Stomach (tissue), 9 donors: ENCODE results near the gene SEPTIN6. TPM values are rescaled to one million over a fixed set of nuclear protein-coding genes. Genes with fewer than 3 reads are reported as not detected.

ENCODE experiments used
- DNase-seq, 2 donors: peaks; one replicate each; pipeline versions ENCODE4 v3.0.0 to v3.0.0-alpha.2; 2013 to 2019
- H3K27ac ChIP-seq, 5 donors: fragments of 200-600 bp in 4 of 5; sonication (generic) in 4 of 5; one replicate each; pipeline ENCODE4 v1.5.1; 2013 to 2019; ENCODE audit warnings: mild to moderate bottlenecking in 1 of 5, moderate library complexity in 1 of 5
- H3K27me3 ChIP-seq, 3 donors: fragments of 200-600 bp; sonication (generic); one replicate each; pipeline ENCODE4 v1.5.1; 2017 to 2019; ENCODE audit warnings: mixed run types in 1 of 3
- H3K36me3 ChIP-seq, 4 donors: fragments of 200-600 bp; sonication (generic); 1 replicate in 3 of 4; 2 replicates in 1 of 4; pipeline ENCODE4 v1.5.1; 2016 to 2019
- H3K4me1 ChIP-seq, 4 donors: fragments of 200-600 bp; sonication (generic); one replicate each; pipeline ENCODE4 v1.5.1; 2016 to 2019
- H3K4me3 ChIP-seq, 4 donors: fragments of 200-600 bp; sonication (generic) in 3 of 4; one replicate each; pipeline ENCODE4 v1.5.1; 2016 to 2019; ENCODE audit warnings: mild to moderate bottlenecking in 1 of 4
- H3K9me3 ChIP-seq, 4 donors: fragments of 200-600 bp; sonication (generic); one replicate each; pipeline ENCODE4 v1.5.1; 2016 to 2019
- CTCF ChIP-seq, 7 experiments: fragments of 450-650 bp in 4 of 7; fragments of 200-600 bp in 3 of 7; sonication (generic) in 3 of 7; IDR thresholded peaks; one replicate each; pipeline ENCODE4 v1.5.1; 2016 to 2019; ENCODE audit warnings: antibody characterized with exemption in 7 of 7, control low read depth in 2 of 7, mild to moderate bottlenecking in 1 of 7
- EP300 ChIP-seq: sonication (generic); formaldehyde crosslinking; IDR thresholded peaks from one replicate; pipeline ENCODE4 v1.6.1; 2017; ENCODE audit warnings: antibody characterized with exemption
- POLR2A ChIP-seq, 4 donors: fragments of 450-650 bp; IDR thresholded peaks; one replicate each; pipeline ENCODE4 v1.6.1; 2016; ENCODE audit warnings: antibody characterized with exemption in 4 of 4, control low read depth in 2 of 4, mild to moderate bottlenecking in 1 of 4, moderate library complexity in 1 of 4
- POLR2AphosphoS5 ChIP-seq, 3 donors: sonication (generic); formaldehyde crosslinking; IDR thresholded peaks; one replicate each; pipeline ENCODE4 v1.6.1; 2016; ENCODE audit warnings: antibody characterized with exemption in 3 of 3
- WGBS, 5 donors: extraction: QIAGEN DNeasy Blood & Tissue Kit in 3 of 5; methylation state at CpG; one replicate each; pipeline versions ENCODE4 v1.1.5 to v1.1.7; 2013 to 2018; 5-methylcytosine and 5-hydroxymethylcytosine counted together
- intact Hi-C: fragments of 100-400 bp; cut with DNase I; formaldehyde crosslinking; loops from one replicate; pipeline ENCODE4 v1.15.1; 2023; ENCODE audit warnings: low total_unique reads
- polyA plus RNA-seq, 3 donors: library from polyadenylated mRNA; stranded (reverse); fragments of 200-250 nt; gene quantifications; one replicate each; pipeline ENCODE4 v1.2.3, GENCODE V29; 2013
- total RNA-seq, 5 donors: library from RNA; depleted of rRNA; stranded (reverse); fragments of >200 nt; gene quantifications; one replicate each; pipeline versions ENCODE4 v1.1.0 to v1.2.3, GENCODE V29; 2014 to 2016
- donor health status: healthy with polysubstance abuse.
- donor health status: Bipolar disorder and iron deficiency.
- donor health status: healthy.

The SEPTIN6 gene
- total and polyA plus RNA-seq, 8 donors = 7.6 to 35.3 (median 14.6) TPM

- H3K27ac ChIP-seq = no peak overlapping the region
- H3K36me3 ChIP-seq = no peaks in the 10 kb centered on the region
- H3K27me3 ChIP-seq = no peaks in the 10 kb centered on the region
- peak in 1 of 2 donors; percentile 35 for DNase-seq
- H3K9me3 ChIP-seq = no peaks in the 10 kb centered on the region
- intact Hi-C loops = no loop called here
- peaks cover 0 to 19% (median 12%) of the 10 kb centered on the region in 4 donors for H3K4me1 ChIP-seq
- WGBS, 5 donors = 71 to 87% (median 78%) methylated on average over 35 to 39 of the region's 39 CpGs
- TF ChIP-seq POLR2A (IDR thresholded peaks at IDR 0.05) (no peak), POLR2AphosphoS5 (IDR thresholded peaks at IDR 0.05) (no peak), CTCF (IDR thresholded peaks at IDR 0.05) (no peak)
- no peak overlapping the region for H3K4me3 ChIP-seq
Measured at GRCh38 chrX:119694601-119695534, 1.9 kb upstream of the SEPTIN6 start.

GRCh38 chrX:119693996-119694451 lies 1.1 kb upstream of the SEPTIN6 start:
- Histone ChIP-seq H3K4me1 (peaks cover 0 to 19% (median 12%) of the 10 kb centered on the region in 4 donors), H3K27ac (peak overlapping the region in 1 of 5 donors; percentile 87), H3K27me3 (no peaks in the 10 kb centered on the region), H3K36me3 (no peaks in the 10 kb centered on the region), H3K4me3 (peak overlapping the region; percentile 69 to 81 (median 73)), H3K9me3 (no peaks in the 10 kb centered on the region)
- WGBS, 5 donors = 53 to 65% (median 59%) methylated on average over 14 to 21 of the region's 23 CpGs
- no peak for TF ChIP-seq POLR2A (IDR thresholded peaks at IDR 0.05)
- TF ChIP-seq POLR2AphosphoS5 (IDR thresholded peaks at IDR 0.05) = no peak
- no peak for TF ChIP-seq EP300
- TF ChIP-seq CTCF (IDR thresholded peaks at IDR 0.05) = no peak
- intact Hi-C loops = no loop called here
- DNase-seq = peak in 1 of 2 donors; percentile 38

- 0 to 33% (median 10%) methylated on average over 10 to 64 of the region's 66 CpGs for WGBS, 5 donors
- DNase-seq = peak; percentile 44 to 73
- no peaks in the 10 kb centered on the region for H3K27me3 ChIP-seq
- H3K9me3 ChIP-seq = no peaks in the 10 kb centered on the region
- peaks cover 0 to 23% (median 15%) of the 10 kb centered on the region in 4 donors for H3K4me1 ChIP-seq
- TF ChIP-seq CTCF (IDR thresholded peaks at IDR 0.05) (no peak), EP300 (no peak), POLR2AphosphoS5 (IDR thresholded peaks at IDR 0.05) (no peak), POLR2A (IDR thresholded peaks at IDR 0.05) (no peak)
- intact Hi-C loops = no loop called here
- H3K36me3 ChIP-seq = no peaks in the 10 kb centered on the region
- peak overlapping the region; percentile 69 to 81 (median 73) for H3K4me3 ChIP-seq
- H3K27ac ChIP-seq = peak overlapping the region; percentile 75 to 87 (median 82)
Measured at GRCh38 chrX:119692191-119693039, 553 bp downstream of the SEPTIN6 start.
